ENCODE data around the gene ARL15. TPM values are rescaled to one million over a fixed set of nuclear protein-coding genes. Genes with fewer than 3 reads are reported as not detected.
"Not testable (repeated sequence)": the region's sequence is repeated elsewhere in the genome, so short reads cannot be mapped to it uniquely, and the experiment has no call there.

Gene ARL15
- total RNA-seq: 100 to 1,000 TPM in 1 of 4 donors, 10 to 100 TPM in 3; 36.2 to 338 (median 69.0) TPM

DNA sequence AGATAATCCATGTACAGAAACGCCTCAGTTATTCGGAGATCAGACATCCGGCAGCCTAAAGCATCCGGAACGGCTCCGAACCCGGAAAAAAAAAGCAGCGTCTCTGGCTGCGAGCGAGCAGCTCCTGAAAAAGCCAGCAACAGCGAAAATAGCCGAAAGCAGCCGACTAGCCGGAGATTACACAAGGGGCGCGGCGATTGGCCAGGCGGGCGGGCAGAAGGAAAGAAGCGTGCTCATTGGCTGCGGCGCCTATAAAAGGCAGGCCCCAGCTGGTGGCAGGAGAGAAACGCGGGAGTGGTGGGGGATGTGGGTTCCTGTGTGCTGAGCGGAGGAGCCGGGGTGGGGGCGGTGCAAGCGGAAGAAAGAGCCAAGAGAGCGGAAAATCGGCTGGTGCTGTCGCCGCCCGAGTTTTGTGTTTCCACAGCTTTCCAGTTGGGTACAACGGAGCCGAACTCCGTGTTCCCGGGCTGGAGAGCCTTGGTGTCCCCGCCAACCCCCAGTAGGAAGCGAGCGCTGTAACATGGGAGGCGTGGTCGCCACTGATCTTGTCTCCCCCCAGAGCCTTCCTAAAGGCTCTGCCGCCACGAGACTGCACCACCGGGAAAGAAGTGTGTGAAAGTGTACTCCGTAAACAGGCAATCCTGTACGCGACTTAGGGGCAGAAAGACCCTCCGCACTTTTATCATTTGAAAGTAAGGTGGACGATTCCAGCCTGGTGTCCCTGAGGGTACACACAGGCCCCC lies at the start of gene ARL15:
Gene ARL15, minus strand, starts transcription at position 141 of the 743 bp plus-strand sequence.
- TF ChIP-seq CTCF (IDR thresholded peaks at IDR 0.05) (no peak), POLR2A (IDR thresholded peaks at IDR 0.05) (peak; percentile 99)
- Histone ChIP-seq H3K27me3 (no peaks in the 10 kb centered on the region), H3K4me3 (peak within 1 kb of the TSS; percentile 79 to 97), H3K36me3 (no peaks in the 10 kb centered on the region), H3K27ac (peak within 1 kb of the TSS; percentile 87 to 93), H3K4me1 (no peaks in the 10 kb centered on the region), H3K9me3 (no peaks in the 10 kb centered on the region)
- intact Hi-C loops (cut with DNase I; ENCODE audit: low total_unique reads): no loop called here
- DNase-seq: peak; percentile 97 to 98

DNA sequence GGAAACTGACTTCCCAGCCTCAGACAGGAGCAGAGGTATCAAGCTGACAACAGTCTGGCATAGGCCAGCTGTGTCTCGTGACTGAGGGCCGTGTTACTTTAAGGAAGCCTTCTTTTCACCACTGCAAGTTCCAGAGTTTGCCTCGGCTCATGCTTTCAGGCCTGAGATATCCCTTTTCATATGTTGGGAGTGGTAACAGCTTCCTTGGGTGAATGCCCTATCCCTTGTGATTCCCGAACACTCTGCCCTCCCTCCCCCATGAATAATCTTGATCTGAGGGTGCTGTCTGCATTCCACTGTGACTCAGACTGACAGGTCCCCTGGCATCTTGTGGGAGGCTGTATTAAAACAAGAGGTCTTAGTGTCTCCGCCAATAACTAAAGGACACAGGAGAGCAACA lies 49.7 kb upstream of the ARL15 start:
- TF ChIP-seq CTCF (IDR thresholded peaks at IDR 0.05) (no peak), POLR2A (IDR thresholded peaks at IDR 0.05) (no peak)
- Histone ChIP-seq H3K4me1 (no peaks in the 10 kb centered on the region), H3K36me3 (no peaks in the 10 kb centered on the region), H3K27me3 (no peaks in the 10 kb centered on the region), H3K27ac (peak overlapping the region in 1 of 2 donors; percentile 34), H3K4me3 (no peak overlapping the region), H3K9me3 (no peaks in the 10 kb centered on the region)
- intact Hi-C loops (cut with DNase I; ENCODE audit: low total_unique reads): no loop called here
- DNase-seq: no peak

DNA sequence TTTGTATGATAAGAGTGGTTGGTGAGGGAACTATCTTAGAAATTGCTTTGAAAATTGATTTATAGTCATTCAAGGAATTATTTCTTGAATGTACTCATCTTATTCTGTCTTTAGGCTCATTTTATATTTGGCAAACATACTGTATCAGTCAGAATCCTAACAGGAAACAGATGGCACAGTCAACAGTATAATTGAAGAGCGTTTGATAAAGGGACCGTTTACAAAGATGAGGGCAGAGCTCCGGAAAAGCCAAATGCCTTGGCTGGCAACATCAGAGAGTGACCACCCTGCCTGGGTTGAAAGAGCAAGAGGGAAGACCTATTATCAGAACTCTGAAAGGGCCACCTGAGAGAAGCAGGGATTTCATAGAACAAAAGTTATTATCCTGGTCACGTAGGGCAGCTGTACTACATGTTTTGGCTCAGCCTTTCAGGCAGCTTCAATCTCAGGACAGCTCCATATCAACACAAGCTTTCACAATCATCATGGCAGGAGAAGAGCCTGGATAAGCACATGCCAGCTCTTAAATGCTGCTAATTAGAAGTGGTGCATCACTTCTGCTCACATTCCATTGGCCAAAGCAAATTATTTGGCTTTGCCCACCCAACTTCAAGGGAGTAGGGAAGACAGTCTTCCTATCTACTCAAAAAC lies 47.2 kb upstream of the ARL15 start:
- DNase-seq: no peak
- Histone ChIP-seq H3K36me3 (no peaks in the 10 kb centered on the region), H3K4me1 (no peaks in the 10 kb centered on the region), H3K4me3 (no peak overlapping the region), H3K9me3 (no peaks in the 10 kb centered on the region), H3K27me3 (no peaks in the 10 kb centered on the region), H3K27ac (no peak overlapping the region)
- TF ChIP-seq CTCF (IDR thresholded peaks at IDR 0.05): no peak
- TF ChIP-seq POLR2A (IDR thresholded peaks at IDR 0.05): no peak
- intact Hi-C loops (cut with DNase I; ENCODE audit: low total_unique reads): no loop called here

DNA sequence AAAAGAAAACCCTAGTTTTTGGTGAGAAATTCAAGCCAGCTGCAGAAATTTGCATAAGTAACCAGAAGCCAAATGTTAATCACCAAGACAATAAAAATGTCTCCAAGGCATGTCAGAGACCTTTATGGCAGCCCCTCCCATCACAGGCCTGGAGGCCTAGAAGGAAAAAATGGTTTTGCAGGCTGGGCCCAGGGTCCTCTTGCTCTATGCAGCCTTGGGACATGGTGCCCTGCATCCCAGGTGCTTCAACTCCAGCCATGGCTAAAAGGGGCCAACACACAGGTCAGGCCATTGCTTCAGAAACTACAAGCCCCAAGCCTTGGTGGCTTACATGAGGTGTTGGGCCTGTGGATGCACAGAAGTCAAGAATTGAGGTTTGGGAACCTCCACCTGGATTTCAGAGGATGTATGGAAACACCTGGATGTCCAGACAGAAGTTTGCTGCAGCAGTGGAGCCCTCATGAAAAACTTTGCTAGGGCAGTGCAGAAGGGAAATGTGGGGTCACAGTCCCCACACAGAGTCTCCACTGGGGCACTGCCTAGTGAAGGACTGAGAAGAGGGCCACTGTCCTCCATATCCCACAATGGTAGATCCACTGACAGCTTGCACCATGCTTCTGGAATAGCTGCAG lies 43.7 kb upstream of the ARL15 start:
- H3K27me3 ChIP-seq; H3K4me1 ChIP-seq; H3K36me3 ChIP-seq; H3K9me3 ChIP-seq; H3K27ac ChIP-seq; H3K4me3 ChIP-seq; DNase-seq; intact Hi-C loops (cut with DNase I; ENCODE audit: low total_unique reads): not testable (repeated sequence)

- H3K27me3 ChIP-seq; H3K36me3 ChIP-seq; H3K9me3 ChIP-seq; H3K27ac ChIP-seq; H3K4me3 ChIP-seq; intact Hi-C loops (cut with DNase I; ENCODE audit: low total_unique reads); H3K4me1 ChIP-seq; DNase-seq: not testable (repeated sequence)
These were observed 42.2 kb upstream of the ARL15 start for GRCh38 chr5:54352580-54352979.
